PC-3 (cell line): ENCODE results near the gene C5. TPM values are rescaled to one million over a fixed set of nuclear protein-coding genes. Genes with fewer than 3 reads are reported as not detected.
A peak's percentile ranks its signal among the peaks of the same experiment; 100 is the strongest.

Source experiments
- ATAC-seq: fragments of 200-7000 bp; cut with Tn5 transposase; 2 replicates; pipeline ENCODE4 v1.9.1; 2020; ENCODE audit warnings: mild to moderate bottlenecking, moderate library complexity
- BruUV-seq: library from RNA; stranded (reverse); fragments of 400-500 nt; replicated peaks from 2 replicates; lab custom pipeline; 2021; lab: Mats Ljungman, UMichigan
- CTCF ChIA-PET: fragments of 300-600 bp; sonication (Branson Sonifier 250); formaldehyde crosslinking; loops from one replicate; lab custom pipeline; 2022; ENCODE audit warnings: antibody characterized with exemption; lab: Charles Lee
- POLR2A ChIA-PET: fragments of 300-600 bp; sonication (Branson Sonifier 250); formaldehyde crosslinking; loops from one replicate; lab custom pipeline; 2022; ENCODE audit warnings: antibody characterized with exemption; ENCODE audit not compliant: unreplicated experiment; lab: Charles Lee
- DNase-seq: peaks from one replicate; pipeline ENCODE4 v3.0.0-alpha.2; 2015
- H2AFZ ChIP-seq: fragments of 300-600 bp; sonication (generic); 2 replicates; pipeline ENCODE4 v1.6.0; 2016; ENCODE audit warnings: antibody characterized with exemption, low read length
- H3F3A ChIP-seq: fragments of 300-600 bp; sonication (generic); one replicate; pipeline ENCODE4 v1.6.0; 2017; ENCODE audit warnings: antibody characterized with exemption, low read length, control low read depth, mild to moderate bottlenecking; ENCODE audit not compliant: unreplicated experiment
- H3K27ac ChIP-seq: fragments of 300-600 bp; sonication (generic); 2 replicates; pipeline ENCODE4 v1.5.1; 2016; ENCODE audit warnings: mild to moderate bottlenecking, low read length
- H3K27me3 ChIP-seq: fragments of 300-600 bp; sonication (generic); 2 replicates; pipeline ENCODE4 v1.6.1; 2016; ENCODE audit warnings: low read length, mixed read lengths
- H3K36me3 ChIP-seq: fragments of 300-600 bp; sonication (generic); 2 replicates; pipeline ENCODE4 v1.6.1; 2016; ENCODE audit warnings: low read depth, mixed run types, low read length, mixed read lengths
- H3K4me1 ChIP-seq: fragments of 300-600 bp; sonication (generic); 2 replicates; pipeline ENCODE4 v1.5.1; 2016; ENCODE audit warnings: low read length; ENCODE audit not compliant: insufficient read depth
- H3K4me2 ChIP-seq: fragments of 300-600 bp; sonication (generic); 2 replicates; pipeline ENCODE4 v1.6.0; 2016; ENCODE audit warnings: low read length
- H3K4me3 ChIP-seq: fragments of 300-600 bp; sonication (generic); 2 replicates; pipeline ENCODE4 v1.5.1; 2016; ENCODE audit warnings: mild to moderate bottlenecking, low read length, mixed read lengths
- H3K79me2 ChIP-seq: fragments of 300-600 bp; sonication (generic); 2 replicates; pipeline ENCODE4 v1.6.1; 2017; ENCODE audit warnings: low read length, mixed read lengths
- H3K9ac ChIP-seq: fragments of 300-600 bp; sonication (generic); 2 replicates; pipeline ENCODE4 v1.6.0; 2016; ENCODE audit warnings: mild to moderate bottlenecking, low read length
- H3K9me2 ChIP-seq: fragments of 300-600 bp; sonication (generic); replicated peaks from 2 replicates; pipeline ENCODE4 v1.6.1; 2016; ENCODE audit warnings: mixed run types, low read length, mixed read lengths
- H3K9me3 ChIP-seq: fragments of 300-600 bp; sonication (generic); 2 replicates; pipeline ENCODE4 v1.6.1; 2016; ENCODE audit warnings: low read length, mixed read lengths
- H4K20me1 ChIP-seq: fragments of 300-600 bp; sonication (generic); 2 replicates; pipeline ENCODE4 v1.6.1; 2016; ENCODE audit warnings: low read length, mixed read lengths
- CTCF ChIP-seq: fragments of 300-600 bp; sonication (generic); conservative IDR thresholded peaks from 2 replicates; pipeline ENCODE4 v1.5.1; 2017; ENCODE audit warnings: antibody characterized with exemption, low read depth, mild to moderate bottlenecking, low read length
- EZH2 ChIP-seq: fragments of 300-600 bp; sonication (generic); IDR thresholded peaks from one replicate; pipeline ENCODE4 v1.6.1; 2017; ENCODE audit warnings: antibody characterized with exemption, mild to moderate bottlenecking, low read length; ENCODE audit not compliant: unreplicated experiment
- EZH2phosphoT487 ChIP-seq: fragments of 300-600 bp; sonication (generic); IDR thresholded peaks from 2 replicates; pipeline ENCODE4 v1.6.1; 2018; ENCODE audit warnings: mild to moderate bottlenecking, antibody characterized with exemption, low read length, borderline replicate concordance
- intact Hi-C: fragments of 100-400 bp; cut with micrococcal nuclease; formaldehyde crosslinking; loops from 2 replicates; pipeline ENCODE4 v1.9.0; 2023
- total RNA-seq: library from RNA; depleted of rRNA; stranded (reverse); fragments of >200 nt; gene quantifications from 2 replicates; pipeline ENCODE4 v1.2.3, GENCODE V29; 2014

Gene C5
- total RNA-seq, 1 experiment from 2014 or later = 2.9 TPM

GRCh38 chr9:120938851-120939250 lies 111.2 kb downstream of the C5 start:
- Histone ChIP-seq H3K79me2 (no peaks in the 10 kb centered on the region), H3F3A (peaks cover 8% of the 10 kb centered on the region), H3K27ac (no peak overlapping the region), H4K20me1 (no peaks in the 10 kb centered on the region), H3K4me1 (peaks cover 60% of the 10 kb centered on the region), H3K4me3 (no peak overlapping the region), H3K4me2 (no peak overlapping the region), H2AFZ (no peak overlapping the region), H3K9me3 (no peaks in the 10 kb centered on the region), H3K36me3 (no peaks in the 10 kb centered on the region; the same call in 1 of the 2 replicates), H3K9ac (no peak overlapping the region), H3K27me3 (no peaks in the 10 kb centered on the region), H3K9me2 (no peaks in the 10 kb centered on the region)
- DNase-seq (no peak), ATAC-seq (no peak)
- CTCF ChIA-PET = no interaction called here
- BruUV-seq = no TSS peak
- no peak for TF ChIP-seq EZH2phosphoT487
- no peak for TF ChIP-seq CTCF
- no peak for TF ChIP-seq EZH2
- POLR2A ChIA-PET = interaction anchor here (0.6 kb wide), 1 partner anchor 331 kb away, joined by 3 read pairs; no protein-coding TSS in a partner anchor
- intact Hi-C loops = loop anchor here (10.0 kb wide), 1 partner anchor 324 kb away; no protein-coding TSS in a partner anchor

GRCh38 chr9:120937596-120937995 lies 112.5 kb downstream of the C5 start:
- ChIA-PET POLR2A (no interaction called here), CTCF (no interaction called here)
- no peak for TF ChIP-seq EZH2
- no peak for TF ChIP-seq CTCF
- no peak for TF ChIP-seq EZH2phosphoT487
- Histone ChIP-seq H3K9ac (no peak overlapping the region), H3K9me2 (no peaks in the 10 kb centered on the region), H3K4me3 (no peak overlapping the region), H4K20me1 (no peaks in the 10 kb centered on the region), H3F3A (peaks cover 8% of the 10 kb centered on the region), H2AFZ (peak overlapping the region; percentile 40; the same call in 1 of the 2 replicates), H3K36me3 (no peaks in the 10 kb centered on the region; the same call in 1 of the 2 replicates), H3K79me2 (no peaks in the 10 kb centered on the region), H3K27me3 (no peaks in the 10 kb centered on the region), H3K4me2 (no peak overlapping the region), H3K27ac (no peak overlapping the region), H3K4me1 (peaks cover 54% of the 10 kb centered on the region), H3K9me3 (no peaks in the 10 kb centered on the region)
- intact Hi-C loops = loop anchor here (2.0 to 10.0 kb wide), 3 partner anchors 61 to 323 kb away; partner anchors contain the start of gene PHF19
- BruUV-seq = no TSS peak
- ATAC-seq (no peak; the same call in 1 of the 2 replicates), DNase-seq (no peak)

GRCh38 chr9:120937127-120937526 lies 112.9 kb downstream of the C5 start:
- Histone ChIP-seq H3K4me3 (no peak overlapping the region), H3K4me2 (no peak overlapping the region), H3K27ac (no peak overlapping the region), H3K4me1 (peaks cover 49% of the 10 kb centered on the region), H3K9ac (no peak overlapping the region), H4K20me1 (no peaks in the 10 kb centered on the region), H3K9me3 (no peaks in the 10 kb centered on the region), H3F3A (peaks cover 4% of the 10 kb centered on the region), H3K27me3 (no peaks in the 10 kb centered on the region), H3K9me2 (no peaks in the 10 kb centered on the region), H3K79me2 (no peaks in the 10 kb centered on the region), H3K36me3 (no peaks in the 10 kb centered on the region; the same call in 1 of the 2 replicates), H2AFZ (no peak overlapping the region)
- no peak for DNase-seq
- BruUV-seq = no TSS peak
- intact Hi-C loops = loop anchor here (2.0 to 10.0 kb wide), 3 partner anchors 60 to 322 kb away; partner anchors contain the start of gene PHF19
- TF ChIP-seq EZH2 (no peak), EZH2phosphoT487 (no peak), CTCF (no peak)
- no peak for ATAC-seq
- ChIA-PET POLR2A (interaction anchor here (0.6 kb wide), 1 partner anchor 27 kb away, joined by 3 read pairs; no protein-coding TSS in a partner anchor), CTCF (no interaction called here)
